CD4-positive, alpha-beta T cell (primary cell): Measurements from ENCODE around the gene CD70. TPM values are rescaled to one million over a fixed set of nuclear protein-coding genes. Genes with fewer than 3 reads are reported as not detected.

Experiments used
- ATAC-seq: fragments of 200-7000 bp; cut with Tn5 transposase; one replicate; pipeline ENCODE4 v1.10.0; 2022; ENCODE audit warnings: mild to moderate bottlenecking; ENCODE audit not compliant: poor library complexity
- CTCF ChIA-PET: fragments of 350-600 bp; sonication (Branson Sonifier 250); formaldehyde crosslinking; loops from one replicate; lab custom pipeline; 2021; ENCODE audit warnings: antibody characterized with exemption, inconsistent platforms; lab: Charles Lee
- POLR2A ChIA-PET: fragments of 350-600 bp; sonication (Branson Sonifier 250); formaldehyde crosslinking; loops from one replicate; lab custom pipeline; 2021; ENCODE audit warnings: antibody characterized with exemption, inconsistent platforms; lab: Charles Lee
- DNase-seq, 14 experiments: peaks; one replicate each; pipeline ENCODE4 v3.0.0-alpha.2; 2013 to 2020; ENCODE audit warnings: mixed read lengths in 2 of 14
- H3K27ac ChIP-seq, 2 donors: one replicate each; pipeline versions ENCODE4 v1.5.1 to v1.7.0; 2013; ENCODE audit warnings: low read length in 2 of 2, low read depth in 1 of 2, mild to moderate bottlenecking in 1 of 2
- H3K27me3 ChIP-seq, 2 experiments: 1 replicate in 1 of 2; 2 replicates in 1 of 2; pipeline versions ENCODE4 v1.6.1 to v1.7.0; 2013; ENCODE audit warnings: low read length in 2 of 2, control low read depth in 1 of 2, mild to moderate bottlenecking in 1 of 2, moderate library complexity in 1 of 2; ENCODE audit not compliant: insufficient read depth in 2 of 2, control insufficient read depth in 1 of 2
- H3K36me3 ChIP-seq: one replicate; pipeline ENCODE4 v1.6.1; 2013; ENCODE audit warnings: low read length, control low read depth; ENCODE audit not compliant: insufficient read depth
- H3K4me1 ChIP-seq: one replicate; pipeline ENCODE4 v1.6.1; 2013; ENCODE audit warnings: low read length, control low read depth; ENCODE audit not compliant: insufficient read depth
- H3K4me3 ChIP-seq: one replicate; pipeline ENCODE4 v1.5.1; 2013; ENCODE audit warnings: mild to moderate bottlenecking, low read length, moderate library complexity
- H3K9me3 ChIP-seq, 2 experiments: 1 replicate in 1 of 2; 2 replicates in 1 of 2; pipeline versions ENCODE4 v1.6.1 to v1.7.0; 2013; ENCODE audit warnings: low read length in 2 of 2, mild to moderate bottlenecking in 2 of 2, control low read depth in 1 of 2, moderate library complexity in 1 of 2; ENCODE audit not compliant: control insufficient read depth in 1 of 2, insufficient read depth in 1 of 2
- H3K27ac Mint-ChIP-seq: one replicate; pipeline ENCODE4 v1.8.0; 2020; ENCODE audit warnings: mixed read lengths
- H3K27me3 Mint-ChIP-seq: one replicate; pipeline ENCODE4 v1.8.0; 2021; ENCODE audit warnings: mixed read lengths
- H3K36me3 Mint-ChIP-seq: one replicate; pipeline ENCODE4 v1.8.0; 2021; ENCODE audit warnings: low read depth, mixed read lengths
- H3K4me1 Mint-ChIP-seq: one replicate; pipeline ENCODE4 v1.8.0; 2021; ENCODE audit warnings: low read depth, mixed read lengths
- H3K4me3 Mint-ChIP-seq: one replicate; pipeline ENCODE4 v1.8.0; 2020; ENCODE audit warnings: mild to moderate bottlenecking, mixed read lengths
- H3K9me3 Mint-ChIP-seq: one replicate; pipeline ENCODE4 v1.8.0; 2020; ENCODE audit warnings: mixed read lengths
- intact Hi-C, 2 experiments: fragments of 100-400 bp; cut with DNase I in 1 of 2; cut with micrococcal nuclease in 1 of 2; formaldehyde crosslinking; loops; one replicate each; pipeline versions ENCODE4 v1.15.1 to v1.9.0; 2023 to 2025; cut with DNase I, micrococcal nuclease
- total RNA-seq, 174 experiments: library from RNA in 2 of 174; stranded (reverse) in 2 of 174; gene quantifications; one replicate each; pipeline ENCODE4 v1.2.3 and lab custom pipeline; 2021 to 2026
- TF ChIP-seq, protein P1 (sequence below): fragments of 200-600 bp; IDR thresholded peaks from one replicate; pipeline ENCODE4 v1.8.0; 2022; ENCODE audit warnings: antibody characterized with exemption, mild to moderate bottlenecking

The CD70 gene
- total RNA-seq, 2 experiments from 2014 or later, result not detected

DNA sequence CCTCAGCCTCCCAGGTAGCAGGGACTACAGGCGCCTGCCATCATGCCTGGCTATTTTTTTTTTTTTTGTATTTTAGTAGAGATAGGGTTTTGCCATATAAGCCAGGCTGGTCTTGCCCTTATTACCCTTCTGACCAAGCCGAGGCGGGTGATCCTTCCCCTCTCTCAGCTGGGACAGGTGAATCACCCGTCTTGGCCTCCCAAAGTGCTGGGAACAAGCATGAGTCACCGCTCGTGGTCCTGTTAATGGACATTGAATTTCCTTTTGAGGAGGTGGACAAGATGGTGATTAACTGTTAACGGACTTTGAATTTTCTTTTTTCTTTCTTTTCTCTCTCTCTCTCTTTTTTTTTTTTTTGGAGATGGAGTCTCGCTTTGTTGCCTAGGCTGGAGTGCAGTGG, 10.6 kb downstream of the CD70 start:
- Histone ChIP-seq H3K36me3 (no peaks in the 10 kb centered on the region), H3K4me3 (no peak overlapping the region), H3K27me3 (no peaks in the 10 kb centered on the region), H3K9me3 (peaks cover 0 to 3% of the 10 kb centered on the region in 2 experiments), H3K27ac (no peak overlapping the region), H3K4me1 (peaks cover 8% of the 10 kb centered on the region)
- TF ChIP-seq, protein P1, sequence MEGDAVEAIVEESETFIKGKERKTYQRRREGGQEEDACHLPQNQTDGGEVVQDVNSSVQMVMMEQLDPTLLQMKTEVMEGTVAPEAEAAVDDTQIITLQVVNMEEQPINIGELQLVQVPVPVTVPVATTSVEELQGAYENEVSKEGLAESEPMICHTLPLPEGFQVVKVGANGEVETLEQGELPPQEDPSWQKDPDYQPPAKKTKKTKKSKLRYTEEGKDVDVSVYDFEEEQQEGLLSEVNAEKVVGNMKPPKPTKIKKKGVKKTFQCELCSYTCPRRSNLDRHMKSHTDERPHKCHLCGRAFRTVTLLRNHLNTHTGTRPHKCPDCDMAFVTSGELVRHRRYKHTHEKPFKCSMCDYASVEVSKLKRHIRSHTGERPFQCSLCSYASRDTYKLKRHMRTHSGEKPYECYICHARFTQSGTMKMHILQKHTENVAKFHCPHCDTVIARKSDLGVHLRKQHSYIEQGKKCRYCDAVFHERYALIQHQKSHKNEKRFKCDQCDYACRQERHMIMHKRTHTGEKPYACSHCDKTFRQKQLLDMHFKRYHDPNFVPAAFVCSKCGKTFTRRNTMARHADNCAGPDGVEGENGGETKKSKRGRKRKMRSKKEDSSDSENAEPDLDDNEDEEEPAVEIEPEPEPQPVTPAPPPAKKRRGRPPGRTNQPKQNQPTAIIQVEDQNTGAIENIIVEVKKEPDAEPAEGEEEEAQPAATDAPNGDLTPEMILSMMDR, result no peak
- ATAC-seq, result no peak
- Mint-ChIP-seq H3K27ac (no peak overlapping the region), H3K4me3 (no peak overlapping the region), H3K9me3 (no peaks in the 10 kb centered on the region), H3K27me3 (peaks cover 9% of the 10 kb centered on the region), H3K36me3 (no peaks in the 10 kb centered on the region), H3K4me1 (no peaks in the 10 kb centered on the region)
- ChIA-PET CTCF (no interaction called here), POLR2A (interaction anchor here (0.6 kb wide), 1 partner anchor 221 kb away, joined by 3 read pairs; no protein-coding TSS in a partner anchor)
- intact Hi-C loops, result no loop called here
- peak in 2 of 14 experiments; percentile 25 to 40 for DNase-seq

DNA sequence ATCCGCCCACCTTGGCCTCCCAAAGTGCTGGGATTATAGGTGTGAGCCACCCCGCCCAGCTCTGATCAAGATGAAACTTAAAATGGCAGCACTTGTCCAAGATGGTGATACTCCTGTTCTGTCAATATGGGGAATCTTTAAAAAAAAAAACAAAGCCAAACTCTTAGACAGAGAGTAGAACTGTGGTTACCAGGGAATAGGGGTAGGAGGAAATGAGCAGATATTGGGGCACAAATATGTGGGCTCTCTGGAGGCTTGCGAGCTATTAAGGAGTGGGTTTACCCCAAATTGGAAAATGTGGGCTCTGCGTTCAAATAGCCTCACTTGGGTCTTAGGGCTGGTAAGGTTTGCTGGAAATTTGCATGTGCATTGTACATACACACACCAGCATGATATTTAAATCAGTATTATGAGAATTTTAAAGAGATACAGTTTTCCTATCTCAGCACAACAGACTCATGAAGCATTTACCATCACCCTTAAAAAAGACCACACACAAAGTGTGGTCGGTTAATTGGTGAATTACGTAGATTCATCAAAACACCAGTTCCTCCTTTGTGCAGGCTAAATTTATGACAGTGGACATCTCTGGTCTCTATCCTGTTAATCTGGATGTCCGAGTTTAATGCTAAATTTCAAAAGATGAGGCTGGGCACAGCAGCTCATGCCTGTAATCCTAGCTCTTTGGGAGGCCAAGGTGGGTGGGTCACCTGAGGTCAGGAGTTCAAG, 11.3 kb downstream of the CD70 start:
- intact Hi-C loops, result no loop called here
- no peaks in the 10 kb centered on the region for H3K36me3 Mint-ChIP-seq
- no peaks in the 10 kb centered on the region for H3K4me1 Mint-ChIP-seq
- Histone ChIP-seq H3K4me1 (peaks cover 8% of the 10 kb centered on the region), H3K9me3 (peaks cover 0 to 3% of the 10 kb centered on the region in 2 experiments), H3K27ac (no peak overlapping the region), H3K4me3 (no peak overlapping the region), H3K27me3 (no peaks in the 10 kb centered on the region), H3K36me3 (no peaks in the 10 kb centered on the region)
- peaks cover 9% of the 10 kb centered on the region for H3K27me3 Mint-ChIP-seq
- TF ChIP-seq, protein P1, result no peak
- ChIA-PET CTCF (no interaction called here), POLR2A (no interaction called here)
- no peak overlapping the region for H3K27ac Mint-ChIP-seq
- no peak overlapping the region for H3K4me3 Mint-ChIP-seq
- no peaks in the 10 kb centered on the region for H3K9me3 Mint-ChIP-seq
- DNase-seq (no peak), ATAC-seq (no peak)

DNA sequence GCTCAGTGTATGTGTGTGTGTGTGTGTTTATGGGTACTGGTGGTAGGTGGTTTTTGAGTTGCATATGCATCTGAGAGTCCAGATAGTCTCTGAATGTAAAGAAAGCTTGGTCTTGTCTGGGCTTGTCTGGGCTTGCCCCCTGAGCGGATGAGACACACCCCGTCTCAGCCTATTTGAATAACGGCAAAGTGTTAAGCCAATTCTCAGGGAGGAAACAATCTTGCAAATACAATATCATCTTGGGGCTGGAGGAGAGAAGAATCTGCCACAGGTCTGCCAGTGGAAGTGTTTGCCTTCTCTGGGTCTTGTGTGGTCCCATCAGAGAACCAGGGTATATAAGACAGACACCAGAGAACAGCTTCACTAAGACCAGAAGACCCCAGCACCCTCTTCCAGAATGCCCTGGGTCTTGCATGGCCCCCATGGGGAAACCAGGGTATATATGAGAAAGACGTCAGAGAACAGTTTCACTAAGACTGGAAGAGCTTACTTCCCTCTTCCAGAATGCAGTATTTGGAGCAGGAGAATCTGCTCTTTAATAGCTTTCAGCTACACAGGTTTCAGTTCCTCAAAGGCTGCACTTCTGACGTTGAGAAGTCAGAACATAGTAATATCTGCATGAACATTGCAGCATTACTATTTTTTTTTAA, 13.3 kb downstream of the CD70 start:
- intact Hi-C loops, result no loop called here
- H3K4me1 Mint-ChIP-seq, result no peaks in the 10 kb centered on the region
- Histone ChIP-seq H3K36me3 (no peaks in the 10 kb centered on the region), H3K27me3 (peaks cover under 1 to 5% of the 10 kb centered on the region in 2 experiments), H3K4me1 (peaks cover 8% of the 10 kb centered on the region), H3K27ac (no peak overlapping the region), H3K9me3 (peaks cover 0 to under 1% of the 10 kb centered on the region in 2 experiments), H3K4me3 (no peak overlapping the region)
- H3K4me3 Mint-ChIP-seq, result no peak overlapping the region
- no peaks in the 10 kb centered on the region for H3K36me3 Mint-ChIP-seq
- peak in 3 of 14 experiments; percentile 39 to 52 (median 45) for DNase-seq
- H3K27me3 Mint-ChIP-seq, result peaks cover 9% of the 10 kb centered on the region
- TF ChIP-seq, protein P1, result no peak
- no peaks in the 10 kb centered on the region for H3K9me3 Mint-ChIP-seq
- no peak for ATAC-seq
- H3K27ac Mint-ChIP-seq, result no peak overlapping the region
- POLR2A ChIA-PET, result no interaction called here
- CTCF ChIA-PET, result no interaction called here
